IPS-20b (cell line): ENCODE results near the gene MUSK.

ENCODE experiments used
- H3K27ac ChIP-seq: one replicate; pipeline ENCODE4 v1.5.1; 2013; ENCODE audit warnings: low read length
- H3K27me3 ChIP-seq: 2 replicates; pipeline ENCODE4 v1.6.1; 2013; ENCODE audit warnings: mild to moderate bottlenecking, low read length, inconsistent platforms; ENCODE audit not compliant: insufficient read depth
- H3K36me3 ChIP-seq: 2 replicates; pipeline ENCODE4 v1.6.1; 2013; ENCODE audit warnings: low read depth, mild to moderate bottlenecking, inconsistent platforms, low read length, moderate library complexity; ENCODE audit not compliant: insufficient read depth
- H3K4me1 ChIP-seq: 2 replicates; pipeline ENCODE4 v1.6.1; 2013; ENCODE audit warnings: mild to moderate bottlenecking, control low read depth, inconsistent platforms, low read length, moderate library complexity; ENCODE audit not compliant: insufficient read depth
- H3K4me3 ChIP-seq: 2 replicates; pipeline ENCODE4 v1.5.1; 2013; ENCODE audit warnings: mild to moderate bottlenecking, low read length, inconsistent platforms
- H3K9ac ChIP-seq: 2 replicates; pipeline ENCODE4 v1.6.1; 2013; ENCODE audit warnings: low read depth, mild to moderate bottlenecking, inconsistent platforms, low read length, moderate library complexity
- H3K9me3 ChIP-seq: 2 replicates; pipeline ENCODE4 v1.6.1; 2013; ENCODE audit warnings: mild to moderate bottlenecking, low read depth, low read length, inconsistent platforms; ENCODE audit not compliant: insufficient read depth

MUSK gene

DNA sequence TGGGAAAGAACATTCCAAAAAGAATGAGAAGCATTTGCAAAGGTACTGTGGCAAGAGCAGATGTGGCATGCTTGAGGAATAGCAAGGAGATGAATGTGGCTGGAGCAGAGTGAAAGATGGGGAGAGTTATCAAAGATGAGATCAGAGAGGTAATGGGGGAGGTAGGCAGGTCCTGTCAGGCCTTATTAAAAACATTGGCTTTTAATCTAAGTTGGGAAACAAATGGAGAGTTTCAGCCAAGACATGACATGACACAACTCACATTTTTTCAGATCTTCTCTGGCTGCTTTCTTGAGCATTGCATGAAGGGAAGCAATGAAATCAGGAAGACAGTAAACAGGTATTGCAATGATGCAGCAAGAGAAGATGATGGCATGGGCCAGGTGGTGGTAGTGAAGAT lies 120.3 kb downstream of the MUSK start:
- Histone ChIP-seq H3K4me3 (no peak overlapping the region), H3K27me3 (no peaks in the 10 kb centered on the region), H3K9me3 (no peaks in the 10 kb centered on the region), H3K36me3 (no peaks in the 10 kb centered on the region), H3K4me1 (no peaks in the 10 kb centered on the region), H3K9ac (no peak overlapping the region), H3K27ac (no peak overlapping the region)

DNA sequence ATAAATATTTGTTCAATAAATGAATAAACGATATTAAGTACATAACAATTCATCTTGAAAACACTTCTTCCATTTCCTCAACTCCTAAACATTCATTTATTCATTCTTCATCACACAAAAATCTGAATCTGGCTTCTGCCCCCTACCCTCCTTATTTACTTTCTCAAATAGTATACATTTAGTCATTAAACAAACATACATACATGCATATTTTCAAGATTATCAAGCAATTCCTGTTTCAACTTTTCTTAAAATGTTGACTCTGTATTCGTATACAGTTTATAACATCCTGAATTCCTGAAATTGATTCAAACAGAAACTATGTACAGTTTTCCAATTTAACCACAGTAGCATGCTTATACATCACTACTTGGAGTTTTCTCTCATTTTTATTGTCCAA lies 129.0 kb downstream of the MUSK start:
- Histone ChIP-seq H3K9ac (no peak overlapping the region), H3K27ac (no peak overlapping the region), H3K4me3 (no peak overlapping the region), H3K4me1 (no peaks in the 10 kb centered on the region), H3K27me3 (no peaks in the 10 kb centered on the region), H3K36me3 (no peaks in the 10 kb centered on the region), H3K9me3 (no peaks in the 10 kb centered on the region)

DNA sequence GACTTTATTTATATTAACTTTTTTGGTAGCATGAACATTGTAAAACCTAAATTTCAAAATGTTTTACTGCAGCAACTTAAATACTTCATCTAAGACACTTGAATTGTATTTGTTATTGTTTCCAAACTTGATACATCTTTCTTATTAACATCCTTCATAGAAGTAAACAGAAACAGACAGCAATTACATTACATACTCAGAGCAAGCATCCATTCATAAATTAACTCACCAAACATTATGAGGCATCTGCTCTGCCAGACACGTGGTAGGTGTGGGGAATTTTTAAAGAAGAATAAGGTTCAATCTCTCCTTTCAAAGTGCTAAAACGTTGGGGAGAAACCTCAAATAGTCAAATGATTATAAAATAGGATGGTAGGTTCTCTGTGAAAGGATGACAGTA lies 130.8 kb downstream of the MUSK start:
- H3K36me3 ChIP-seq, result no peaks in the 10 kb centered on the region
- H3K9me3 ChIP-seq, result no peaks in the 10 kb centered on the region
- H3K4me3 ChIP-seq, result no peak overlapping the region
- no peaks in the 10 kb centered on the region for H3K27me3 ChIP-seq
- H3K27ac ChIP-seq, result no peak overlapping the region
- no peaks in the 10 kb centered on the region for H3K4me1 ChIP-seq
- H3K9ac ChIP-seq, result no peak overlapping the region

DNA sequence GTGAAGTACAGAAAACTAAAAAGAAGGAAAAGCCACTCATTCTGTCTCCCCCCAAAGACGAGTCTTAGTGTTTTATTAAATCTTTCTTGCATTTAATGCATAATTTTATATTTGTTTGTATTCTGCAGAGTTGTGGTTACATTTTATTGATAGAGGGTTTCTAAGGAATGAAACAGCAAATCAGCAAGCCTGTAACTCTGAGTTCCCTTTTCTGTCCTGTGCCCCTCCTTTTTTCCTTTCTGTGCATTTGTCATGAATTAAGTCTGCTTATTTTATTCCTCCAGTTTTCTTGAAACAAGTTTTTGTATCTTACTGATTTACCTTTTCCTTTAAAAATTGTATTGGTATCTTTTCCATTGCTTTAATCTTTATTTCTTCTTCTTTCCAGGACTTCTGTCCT lies 132.8 kb downstream of the MUSK start:
- Histone ChIP-seq H3K36me3 (no peaks in the 10 kb centered on the region), H3K27ac (no peak overlapping the region), H3K9ac (no peak overlapping the region), H3K27me3 (no peaks in the 10 kb centered on the region), H3K4me3 (no peak overlapping the region), H3K9me3 (no peaks in the 10 kb centered on the region), H3K4me1 (no peaks in the 10 kb centered on the region)

DNA sequence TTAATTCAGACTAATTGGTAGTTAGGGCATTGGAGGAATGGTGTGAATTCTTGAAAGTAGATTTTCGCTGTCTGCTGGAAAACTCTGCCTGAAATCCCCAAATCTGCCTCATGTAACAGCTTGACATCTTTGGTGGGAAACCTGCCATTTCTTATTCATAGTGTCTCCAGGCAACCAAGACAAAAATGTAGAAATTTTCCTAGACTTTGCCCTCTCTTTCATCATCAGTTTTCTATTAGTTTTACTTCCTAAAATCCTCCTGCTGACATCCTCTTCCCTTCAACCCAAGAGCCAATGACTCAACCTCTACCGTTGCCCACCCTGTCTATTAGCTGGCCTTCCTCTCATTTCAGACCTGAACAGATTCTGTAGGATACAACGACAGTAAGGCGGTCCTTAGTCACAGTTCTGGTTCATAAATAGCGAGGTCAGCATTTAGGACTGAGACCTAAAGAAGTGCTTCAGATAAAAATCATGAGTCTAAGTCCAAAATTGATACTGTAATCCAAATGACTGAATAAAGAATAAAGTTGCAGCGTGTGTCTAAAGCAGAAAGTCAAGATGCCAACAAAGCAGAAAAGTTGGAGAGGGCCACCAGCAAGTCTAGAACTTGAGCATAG lies 133.9 kb downstream of the MUSK start:
- no peak overlapping the region for H3K27ac ChIP-seq
- H3K27me3 ChIP-seq, result no peaks in the 10 kb centered on the region
- no peaks in the 10 kb centered on the region for H3K36me3 ChIP-seq
- no peaks in the 10 kb centered on the region for H3K9me3 ChIP-seq
- H3K4me3 ChIP-seq, result no peak overlapping the region
- no peaks in the 10 kb centered on the region for H3K4me1 ChIP-seq
- no peak overlapping the region for H3K9ac ChIP-seq

DNA sequence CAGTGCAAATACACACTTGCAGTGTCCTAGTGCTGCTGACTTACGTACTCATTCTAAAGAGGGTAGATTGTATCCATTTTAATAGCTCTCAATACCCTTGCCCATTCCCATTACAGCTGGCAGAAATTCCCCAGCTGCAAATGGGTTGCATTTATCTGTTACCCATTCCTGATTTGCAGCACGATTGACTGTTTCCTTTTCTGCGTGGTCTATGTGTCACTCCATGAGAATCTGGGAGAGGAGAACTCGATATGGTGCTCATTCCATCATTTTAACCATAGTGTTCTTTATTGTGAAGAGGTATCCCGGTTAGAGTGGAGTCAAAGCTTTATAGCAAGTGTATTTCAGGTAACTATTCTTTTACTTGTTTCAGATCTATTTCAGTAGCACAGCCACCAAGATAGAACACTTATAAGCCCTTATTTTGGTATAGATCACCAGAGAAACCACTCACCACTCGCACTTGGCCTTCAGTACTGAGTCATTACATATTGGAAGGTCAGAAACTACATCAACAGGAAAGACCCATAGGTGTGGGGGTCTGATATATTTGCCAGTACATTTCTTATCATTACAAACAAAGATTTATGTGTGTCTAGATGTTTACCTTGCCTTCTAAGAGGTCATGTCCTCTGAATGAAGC lies 139.5 kb downstream of the MUSK start:
- Histone ChIP-seq H3K36me3 (no peaks in the 10 kb centered on the region), H3K9ac (no peak overlapping the region), H3K4me1 (no peaks in the 10 kb centered on the region), H3K4me3 (no peak overlapping the region), H3K9me3 (no peaks in the 10 kb centered on the region), H3K27ac (no peak overlapping the region), H3K27me3 (no peaks in the 10 kb centered on the region)

DNA sequence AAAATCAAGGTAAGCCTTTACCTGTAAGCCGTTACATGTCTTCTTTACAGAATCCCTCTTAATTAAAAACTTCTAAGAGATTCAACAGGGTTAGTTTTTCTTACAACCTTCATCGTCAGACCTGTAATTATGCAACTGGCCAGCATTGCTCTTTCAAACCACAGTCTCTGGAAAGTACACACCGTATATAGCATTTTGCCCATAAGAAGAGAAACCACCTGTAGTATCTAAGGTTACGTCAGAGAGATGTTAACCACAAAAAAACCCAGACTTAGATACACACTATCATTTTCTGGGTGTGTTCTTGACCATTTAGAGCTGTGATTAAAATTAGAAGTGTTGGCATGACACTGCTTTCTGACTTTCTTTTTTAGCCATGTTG lies 140.0 kb downstream of the MUSK start:
- Histone ChIP-seq H3K36me3 (no peaks in the 10 kb centered on the region), H3K27me3 (no peaks in the 10 kb centered on the region), H3K4me3 (no peak overlapping the region), H3K9me3 (no peaks in the 10 kb centered on the region), H3K27ac (no peak overlapping the region), H3K4me1 (no peaks in the 10 kb centered on the region), H3K9ac (no peak overlapping the region)

DNA sequence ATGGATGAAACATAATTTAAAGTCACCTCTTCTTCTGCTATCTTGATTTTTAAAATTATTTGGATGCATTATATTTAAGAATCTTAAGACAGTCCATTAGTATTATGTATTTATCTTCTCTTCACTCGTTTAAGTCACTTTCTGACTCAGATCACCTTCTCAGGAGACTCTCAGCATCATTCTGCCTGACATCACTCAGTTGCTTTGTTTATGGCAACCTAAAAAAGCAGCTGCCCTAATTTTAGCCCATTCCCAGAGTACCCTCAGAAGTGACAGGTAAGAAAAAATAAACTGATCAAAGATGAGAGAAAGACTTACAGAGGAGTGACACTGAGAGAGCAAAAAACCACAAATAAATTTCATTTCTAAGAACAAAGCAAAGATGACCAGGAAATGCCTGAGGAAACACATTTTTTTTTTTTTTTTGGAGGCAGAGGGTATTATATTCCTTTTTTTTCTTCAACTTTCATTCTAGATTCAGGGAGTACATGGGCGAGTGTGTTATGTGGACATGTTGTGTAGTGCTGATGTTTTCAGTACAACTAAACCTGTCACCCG lies 140.5 kb downstream of the MUSK start:
- Histone ChIP-seq H3K9ac (no peak overlapping the region), H3K4me3 (no peak overlapping the region), H3K27me3 (no peaks in the 10 kb centered on the region), H3K9me3 (no peaks in the 10 kb centered on the region), H3K4me1 (no peaks in the 10 kb centered on the region), H3K36me3 (no peaks in the 10 kb centered on the region), H3K27ac (no peak overlapping the region)

DNA sequence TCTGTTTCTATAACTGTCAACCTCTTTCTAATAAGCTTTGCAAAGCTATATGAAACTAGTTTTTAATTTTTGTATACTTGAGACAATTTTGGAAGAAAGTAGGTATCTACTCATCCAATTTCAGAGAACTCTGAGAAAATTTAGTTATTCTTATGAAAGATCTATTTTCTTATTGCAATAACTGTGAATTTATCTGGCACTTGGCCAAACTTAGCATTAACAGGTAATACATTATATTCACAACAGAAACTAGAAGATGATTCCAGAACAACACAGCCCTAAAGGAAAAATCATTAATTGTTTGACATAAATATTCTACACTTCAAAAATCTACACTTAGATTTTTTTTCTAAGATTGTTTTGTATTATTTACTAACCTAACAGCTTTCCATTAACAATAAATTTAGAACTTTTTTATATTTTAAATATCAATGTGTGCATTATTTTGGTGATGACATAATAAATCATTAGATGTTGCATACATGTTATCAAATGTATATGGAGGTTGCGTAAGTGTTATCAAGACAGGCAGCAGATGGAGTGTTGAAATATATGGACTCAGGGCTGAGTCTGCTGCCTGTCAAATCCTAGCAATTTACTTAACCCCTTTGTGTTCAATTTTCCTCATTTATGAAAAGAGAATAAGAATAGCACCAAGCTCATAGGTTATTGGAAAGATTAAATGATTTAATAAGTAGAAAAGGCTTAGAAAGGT lies 141.8 kb downstream of the MUSK start:
- H3K4me1 ChIP-seq, result no peaks in the 10 kb centered on the region
- H3K36me3 ChIP-seq, result no peaks in the 10 kb centered on the region
- H3K9ac ChIP-seq, result no peak overlapping the region
- H3K4me3 ChIP-seq, result no peak overlapping the region
- no peak overlapping the region for H3K27ac ChIP-seq
- no peaks in the 10 kb centered on the region for H3K9me3 ChIP-seq
- no peaks in the 10 kb centered on the region for H3K27me3 ChIP-seq

DNA sequence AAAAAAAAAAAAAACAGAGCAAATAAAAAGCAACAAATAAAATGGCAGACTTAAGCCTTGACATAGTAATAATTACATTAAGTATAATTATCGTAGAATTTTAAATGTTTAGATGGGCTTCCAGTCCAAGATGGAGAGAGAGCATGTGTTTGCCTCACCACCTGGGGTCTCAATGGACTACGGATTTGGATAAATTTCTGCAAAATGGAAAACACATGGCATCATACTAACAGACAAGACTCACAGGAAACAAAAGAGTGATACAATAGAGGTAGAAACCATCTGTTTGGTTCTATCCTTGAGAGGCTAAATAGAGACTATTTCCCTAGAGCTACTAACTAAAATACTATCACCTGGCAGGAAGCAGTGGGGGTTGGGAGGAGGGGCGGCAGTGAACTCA lies 144.3 kb downstream of the MUSK start:
- Histone ChIP-seq H3K27ac (no peak overlapping the region), H3K9ac (no peak overlapping the region), H3K4me1 (no peaks in the 10 kb centered on the region), H3K27me3 (no peaks in the 10 kb centered on the region), H3K9me3 (no peaks in the 10 kb centered on the region), H3K4me3 (no peak overlapping the region), H3K36me3 (no peaks in the 10 kb centered on the region)

DNA sequence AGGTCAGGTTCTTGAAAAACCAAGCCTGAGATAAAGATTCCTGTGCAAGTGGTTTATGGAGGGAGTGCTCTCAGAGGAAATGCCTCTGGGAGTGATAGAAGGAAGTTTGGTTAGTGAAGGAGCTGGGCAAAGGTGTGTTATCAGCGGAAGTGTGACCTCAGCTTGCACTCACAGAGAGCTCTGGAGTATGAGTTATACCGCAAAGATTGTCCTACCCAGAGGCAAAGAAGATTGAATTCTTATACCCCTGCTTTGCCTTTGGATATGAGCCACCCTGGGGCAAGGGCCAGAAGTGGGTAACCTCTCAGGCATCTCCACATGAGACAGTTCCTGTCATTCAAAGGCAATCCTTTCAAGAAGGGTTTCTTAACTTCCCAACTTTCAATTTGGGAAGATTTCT lies 145.6 kb downstream of the MUSK start:
- H3K9ac ChIP-seq, result no peak overlapping the region
- no peak overlapping the region for H3K27ac ChIP-seq
- no peaks in the 10 kb centered on the region for H3K27me3 ChIP-seq
- no peaks in the 10 kb centered on the region for H3K36me3 ChIP-seq
- no peaks in the 10 kb centered on the region for H3K9me3 ChIP-seq
- H3K4me1 ChIP-seq, result no peaks in the 10 kb centered on the region
- no peak overlapping the region for H3K4me3 ChIP-seq

DNA sequence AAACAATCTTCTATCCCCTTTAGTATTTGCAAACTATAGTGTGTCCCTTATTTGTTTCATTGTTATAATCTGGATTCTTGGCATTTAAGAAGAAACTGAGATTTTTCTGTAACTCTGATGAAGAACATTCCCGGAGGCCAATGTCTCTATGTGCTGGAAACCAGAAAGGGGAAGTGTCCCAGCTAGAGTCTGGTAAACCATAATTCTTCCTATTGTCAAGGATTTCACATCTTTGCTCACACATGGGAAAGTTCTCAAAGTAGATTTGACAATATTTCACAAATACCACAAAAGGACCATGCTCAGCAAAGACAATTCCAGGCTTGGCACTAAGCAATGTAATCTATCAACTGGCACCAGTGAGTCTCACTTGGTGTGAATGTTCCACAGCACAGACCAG lies 146.8 kb downstream of the MUSK start:
- H3K27me3 ChIP-seq, result no peaks in the 10 kb centered on the region
- no peaks in the 10 kb centered on the region for H3K4me1 ChIP-seq
- H3K27ac ChIP-seq, result no peak overlapping the region
- H3K36me3 ChIP-seq, result no peaks in the 10 kb centered on the region
- H3K9me3 ChIP-seq, result no peaks in the 10 kb centered on the region
- no peak overlapping the region for H3K9ac ChIP-seq
- H3K4me3 ChIP-seq, result no peak overlapping the region
